ENCODE data around the gene NLRP8.
"Not testable (repeated sequence)": the region's sequence is repeated elsewhere in the genome, so short reads cannot be mapped to it uniquely, and the experiment has no call there.

The NLRP8 gene

GRCh38 chr19:55947532-55947931 lies at the start of gene NLRP8:
Gene NLRP8 (plus strand): TSS chr19:55947832.
- no peak for DNase-seq (ENCODE audit: low spot score)

GRCh38 chr19:55898911-55899310 lies 48.7 kb upstream of the NLRP8 start:
- no peak for DNase-seq (ENCODE audit: low spot score)

GRCh38 chr19:55901369-55902079 lies 46.1 kb upstream of the NLRP8 start:
- no peak for DNase-seq (ENCODE audit: low spot score)

- no peak for DNase-seq (ENCODE audit: low spot score)
Measured at GRCh38 chr19:55902080-55902751, 45.4 kb upstream of the NLRP8 start.

GRCh38 chr19:55907286-55907685 lies 40.3 kb upstream of the NLRP8 start:
- no peak for DNase-seq (ENCODE audit: low spot score)

- no peak for DNase-seq (ENCODE audit: low spot score)
Measured at GRCh38 chr19:55907746-55908145, 39.9 kb upstream of the NLRP8 start.

- no peak for DNase-seq (ENCODE audit: low spot score)
Measured at GRCh38 chr19:55909801-55910200, 37.8 kb upstream of the NLRP8 start.

GRCh38 chr19:55912916-55913315 lies 34.7 kb upstream of the NLRP8 start:
- DNase-seq (ENCODE audit: low spot score): no peak

- DNase-seq (ENCODE audit: low spot score): peak; percentile 51
Measured at GRCh38 chr19:55913643-55914268, 33.9 kb upstream of the NLRP8 start.

GRCh38 chr19:55923556-55923955 lies 24.1 kb upstream of the NLRP8 start:
- DNase-seq (ENCODE audit: low spot score): no peak

GRCh38 chr19:55927991-55928390 lies 19.6 kb upstream of the NLRP8 start:
- no peak for DNase-seq (ENCODE audit: low spot score)

GRCh38 chr19:55929258-55929657 lies 18.4 kb upstream of the NLRP8 start:
- not testable (repeated sequence) for DNase-seq (ENCODE audit: low spot score)

- no peak for DNase-seq (ENCODE audit: low spot score)
Measured at GRCh38 chr19:55930996-55931515, 16.6 kb upstream of the NLRP8 start.

GRCh38 chr19:55931936-55932386 lies 15.7 kb upstream of the NLRP8 start, which contains the start of gene NLRP13:
Gene NLRP13 (minus strand): TSS chr19:55932336. CDS start chr19:55932311, 25 bp downstream.
- no peak for DNase-seq (ENCODE audit: low spot score)

- DNase-seq (ENCODE audit: low spot score): no peak
Measured at GRCh38 chr19:55935206-55935605, 12.4 kb upstream of the NLRP8 start.

GRCh38 chr19:55939206-55939605 lies 8.4 kb upstream of the NLRP8 start:
- DNase-seq (ENCODE audit: low spot score): no peak

- no peak for DNase-seq (ENCODE audit: low spot score)
Measured at GRCh38 chr19:55940306-55940705, 7.3 kb upstream of the NLRP8 start.

- DNase-seq (ENCODE audit: low spot score): not testable (repeated sequence)
Measured at GRCh38 chr19:55950566-55950965, 2.9 kb downstream of the NLRP8 start.

- no peak for DNase-seq (ENCODE audit: low spot score)
Measured at GRCh38 chr19:55956431-55956830, 8.8 kb downstream of the NLRP8 start.

- DNase-seq (ENCODE audit: low spot score): no peak
Measured at GRCh38 chr19:55958356-55958755, 10.7 kb downstream of the NLRP8 start.

GRCh38 chr19:55959996-55960675 lies 12.5 kb downstream of the NLRP8 start:
- DNase-seq (ENCODE audit: low spot score): no peak

- no peak for DNase-seq (ENCODE audit: low spot score)
Measured at GRCh38 chr19:55962186-55962585, 14.6 kb downstream of the NLRP8 start.
